Stimulated activated naive CD4-positive, alpha-beta T cell (primary cell): Measurements from ENCODE around the gene CALD1.
A peak's percentile ranks its signal among the peaks of the same experiment; 100 is the strongest.
"Not testable (repeated sequence)": the region's sequence is repeated elsewhere in the genome, so short reads cannot be mapped to it uniquely, and the experiment has no call there.

Source experiments
- DNase-seq, 6 experiments: peaks; one replicate each; lab custom pipeline; 2025; lab: John Stamatoyannopoulos, UW

Gene CALD1

GRCh38 chr7:134949171-134949570 is 169.7 kb downstream of the CALD1 start:
- no peak for DNase-seq

GRCh38 chr7:134954197-134955082 is 175.0 kb downstream of the CALD1 start:
- peak in 3 of 6 experiments; percentile 16 to 62 (median 44) for DNase-seq

- no peak for DNase-seq
Measured at GRCh38 chr7:134957005-134957404, 177.6 kb downstream of the CALD1 start.

- no peak for DNase-seq
Measured at GRCh38 chr7:134959810-134960209, 180.4 kb downstream of the CALD1 start.

GRCh38 chr7:134962270-134962780 is 182.9 kb downstream of the CALD1 start:
- DNase-seq = peak in 1 of 6 experiments; percentile 22

GRCh38 chr7:134963036-134963435 is 183.6 kb downstream of the CALD1 start:
- no peak for DNase-seq

- no peak for DNase-seq
Measured at GRCh38 chr7:134966691-134967090, 187.3 kb downstream of the CALD1 start.

- DNase-seq = no peak
Measured at GRCh38 chr7:134968110-134968509, 188.7 kb downstream of the CALD1 start.

- DNase-seq = not testable (repeated sequence)
Measured at GRCh38 chr7:134981645-134982044, 202.2 kb downstream of the CALD1 start.

GRCh38 chr7:134985894-134986362 is 206.5 kb downstream of the CALD1 start:
- DNase-seq = no peak

GRCh38 chr7:134986363-134987251 is 207.2 kb downstream of the CALD1 start, which contains the start of gene AGBL3:
AGBL3 (plus strand) TSS chr7:134986508; CDS start chr7:134987934, 1,426 bp downstream.
- DNase-seq = peak; percentile 73 to 94 (median 87)

GRCh38 chr7:134988161-134988560 is 208.7 kb downstream of the CALD1 start:
- DNase-seq = no peak

- DNase-seq = no peak
Measured at GRCh38 chr7:134991469-134992339, 212.3 kb downstream of the CALD1 start.

- DNase-seq = peak in 2 of 6 experiments; percentile 2 to 14
Measured at GRCh38 chr7:134992626-134993179, 213.3 kb downstream of the CALD1 start.

GRCh38 chr7:134993877-134994456 is 214.5 kb downstream of the CALD1 start:
- no peak for DNase-seq

GRCh38 chr7:134995239-134996096 is 216.0 kb downstream of the CALD1 start:
- peak; percentile 3 to 60 (median 16) for DNase-seq

- peak in 2 of 6 experiments; percentile 19 to 20 for DNase-seq
Measured at GRCh38 chr7:134996097-134996550, 216.7 kb downstream of the CALD1 start.

- no peak for DNase-seq
Measured at GRCh38 chr7:134997214-134997885, 217.9 kb downstream of the CALD1 start.

- DNase-seq = no peak
Measured at GRCh38 chr7:134999136-134999535, 219.7 kb downstream of the CALD1 start.
